GM19372 (cell line): ENCODE data around the gene TREML1.
"Not testable (repeated sequence)": the region's sequence is repeated elsewhere in the genome, so short reads cannot be mapped to it uniquely, and the experiment has no call there.

ENCODE experiments used
- ATAC-seq: cut with Tn5 transposase; IDR thresholded peaks from one replicate; pipeline ENCODE4 v1.9.1; 2021; ENCODE audit warnings: mild to moderate bottlenecking, low read depth, moderate library complexity; ENCODE audit not compliant: unreplicated experiment

The TREML1 gene

GRCh38 chr6:41155132-41155805, 1.1 kb upstream of the TREML1 start:
- ATAC-seq: no peak

- no peak for ATAC-seq
Measured at GRCh38 chr6:41153451-41153850, 696 bp downstream of the TREML1 start.

GRCh38 chr6:41150671-41151070, 3.5 kb downstream of the TREML1 start:
- ATAC-seq: no peak

GRCh38 chr6:41147917-41148316, 6.2 kb downstream of the TREML1 start:
- ATAC-seq: no peak

- no peak for ATAC-seq
Measured at GRCh38 chr6:41136911-41137310, 17.2 kb downstream of the TREML1 start.

- no peak for ATAC-seq
Measured at GRCh38 chr6:41135062-41135832, 18.9 kb downstream of the TREML1 start.

- ATAC-seq: no peak
Measured at GRCh38 chr6:41132254-41132653, 21.9 kb downstream of the TREML1 start.

GRCh38 chr6:41125282-41125681, 28.9 kb downstream of the TREML1 start:
- ATAC-seq: no peak

GRCh38 chr6:41122918-41123317, 31.2 kb downstream of the TREML1 start:
- no peak for ATAC-seq

GRCh38 chr6:41122373-41122772, 31.8 kb downstream of the TREML1 start:
- ATAC-seq: no peak

GRCh38 chr6:41120058-41120457, 34.1 kb downstream of the TREML1 start:
- no peak for ATAC-seq

GRCh38 chr6:41119508-41119907, 34.6 kb downstream of the TREML1 start:
- no peak for ATAC-seq

GRCh38 chr6:41115027-41115426, 39.1 kb downstream of the TREML1 start:
- ATAC-seq: not testable (repeated sequence)

- ATAC-seq: no peak
Measured at GRCh38 chr6:41111017-41111416, 43.1 kb downstream of the TREML1 start.

GRCh38 chr6:41103847-41104246, 50.3 kb downstream of the TREML1 start:
- ATAC-seq: no peak

GRCh38 chr6:41100871-41101287, 53.3 kb downstream of the TREML1 start:
- no peak for ATAC-seq
